Measurements from ENCODE around the gene RND3.

- no peak for TF ChIP-seq ZNF114 (tag by site-specific recombination; IDR thresholded peaks at IDR 0.05)
- TF ChIP-seq SP2 (tag by site-specific recombination; IDR thresholded peaks at IDR 0.05): no peak
- TF ChIP-seq CTCF (tag by site-specific recombination; IDR thresholded peaks at IDR 0.05): no peak
- TF ChIP-seq ZBTB7A (tag by site-specific recombination; IDR thresholded peaks at IDR 0.05; ENCODE audit: low read depth): no peak
- TF ChIP-seq ZNF274 (IDR thresholded peaks at IDR 0.05; ENCODE audit: low read length): no peak
- TF ChIP-seq ZNF274 (tag by site-specific recombination; IDR thresholded peaks at IDR 0.05; ENCODE audit: borderline replicate concordance): no peak
- TF ChIP-seq ZNF707 (tag by site-specific recombination; IDR thresholded peaks at IDR 0.05): no peak
- TF ChIP-seq PBX3 (CRISPR knock-in tag; IDR thresholded peaks at IDR 0.05): no peak
- TF ChIP-seq ZNF24 (tag by site-specific recombination; IDR thresholded peaks at IDR 0.05): no peak
- no peak for TF ChIP-seq ZNF175 (tag by site-specific recombination; IDR thresholded peaks at IDR 0.05)
- no peak for TF ChIP-seq PRDM10 (tag by site-specific recombination; IDR thresholded peaks at IDR 0.05)
Observed at GRCh38 chr2:150472511-150472899, 15.0 kb downstream of the RND3 start.
